Stimulated activated CD4-positive, alpha-beta T cell treated with anti-CD3 and anti-CD28 coated beads, Interleukin-4, amount 100 ng/mL, for 24 hours (primary cell): Measurements from ENCODE around the gene ZSCAN10.

Experiments
- DNase-seq: peaks from one replicate; pipeline ENCODE4 v3.0.0-alpha.2; 2020

The ZSCAN10 gene

GRCh38 chr16:3133844-3134243 lies 34.8 kb upstream of the ZSCAN10 start:
- no peak for DNase-seq

DNA sequence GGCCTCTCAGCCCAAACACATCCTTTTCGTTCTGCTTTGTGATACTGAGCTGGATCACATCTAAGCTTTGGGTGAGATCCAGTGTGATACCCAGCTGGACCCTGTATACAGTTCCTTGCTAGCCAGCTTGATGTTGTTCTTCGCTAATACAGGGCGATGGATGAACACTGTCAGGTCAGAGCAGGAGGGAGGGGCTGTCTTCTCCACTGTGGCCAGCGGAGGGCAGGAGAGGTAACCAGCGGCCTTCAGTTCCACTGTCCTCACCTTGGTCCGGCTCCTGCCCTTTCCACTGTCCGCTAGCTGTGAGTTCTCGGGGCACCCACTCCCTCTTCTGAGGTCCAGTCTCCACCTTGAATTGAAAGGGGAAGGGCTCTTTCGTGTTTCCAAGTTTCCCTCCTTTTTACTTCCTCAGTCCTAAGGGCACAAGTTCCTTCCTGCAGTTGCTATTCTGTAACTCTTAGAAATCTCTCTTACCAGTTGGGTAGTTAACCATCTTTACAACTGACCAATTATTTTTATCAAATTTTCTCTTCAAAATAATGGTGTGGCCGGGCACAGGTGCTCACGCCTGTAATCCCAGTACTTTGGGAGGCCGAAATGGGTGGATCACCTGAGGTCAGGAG lies 32.8 kb upstream of the ZSCAN10 start:
- peak; percentile 49 for DNase-seq

- DNase-seq = peak; percentile 86
Measured at GRCh38 chr16:3129137-3130131, 30.3 kb upstream of the ZSCAN10 start.

DNA sequence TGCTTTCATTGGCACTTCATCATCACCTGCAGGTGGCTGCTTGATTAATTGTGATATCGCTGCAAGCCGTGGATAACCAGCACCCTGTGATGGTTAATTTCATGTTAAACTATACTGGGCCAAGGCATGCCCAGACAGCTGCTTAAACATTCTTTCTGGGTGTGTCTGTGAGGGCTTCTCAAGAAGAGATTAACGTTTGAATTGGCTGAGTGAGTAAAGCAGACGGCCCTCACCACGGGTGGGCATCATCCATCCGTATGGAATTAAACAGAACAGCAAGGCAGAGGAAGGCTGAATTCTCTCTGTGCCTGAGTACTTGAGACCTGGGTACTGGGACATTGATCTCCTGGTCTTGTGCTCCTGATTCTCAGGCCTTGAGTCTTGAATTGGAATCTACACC lies 28.7 kb upstream of the ZSCAN10 start:
- DNase-seq = no peak

DNA sequence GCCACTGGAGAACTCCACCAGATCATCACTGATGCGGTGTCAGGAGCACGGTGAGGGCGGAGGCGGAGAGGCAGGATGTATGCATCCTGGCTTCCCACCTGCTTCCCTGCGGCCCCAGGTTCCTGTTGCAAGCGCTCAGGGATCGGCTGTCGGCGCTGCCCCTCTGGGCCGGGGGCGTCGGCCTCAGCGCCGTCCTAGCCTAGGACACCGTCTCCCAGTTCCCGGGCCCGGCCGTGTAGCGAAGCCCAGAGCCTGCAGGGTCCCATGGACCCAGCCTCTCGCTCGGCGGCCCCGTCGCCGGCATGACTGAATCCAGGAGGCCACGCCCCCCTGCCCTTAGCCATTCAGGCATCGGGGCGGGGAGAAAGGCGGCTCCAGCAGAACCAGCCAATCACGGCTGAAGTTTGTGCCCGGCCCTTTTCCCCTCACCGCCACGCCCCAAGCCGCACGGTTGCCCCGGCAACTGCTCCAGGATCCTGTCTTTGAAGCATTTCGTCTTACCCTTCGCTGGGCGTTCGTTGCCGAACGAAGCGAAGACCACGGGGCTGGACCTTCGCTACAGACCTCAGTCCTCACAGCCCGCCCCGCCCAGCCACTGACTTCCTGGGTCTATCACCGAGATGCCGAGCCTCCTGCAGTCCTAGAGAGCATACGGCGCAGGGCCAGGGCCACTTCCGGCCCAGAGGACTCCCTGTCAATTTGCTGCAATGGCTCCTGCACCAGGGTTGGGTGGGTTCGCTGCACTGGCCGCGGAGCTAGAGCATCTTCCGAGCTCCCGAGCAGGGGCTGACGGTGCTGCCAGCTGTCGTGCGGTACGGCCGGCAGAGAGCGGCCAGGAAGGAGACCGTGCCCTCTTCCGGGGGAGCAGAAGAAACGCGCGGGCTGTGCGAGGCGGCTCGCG lies 25.1 kb upstream of the ZSCAN10 start:
- DNase-seq = peak; percentile 96

- no peak for DNase-seq
Measured at GRCh38 chr16:3122926-3123570, 24.0 kb upstream of the ZSCAN10 start.

GRCh38 chr16:3121851-3122467 lies 22.9 kb upstream of the ZSCAN10 start:
- DNase-seq = no peak

GRCh38 chr16:3120435-3120834 lies 21.3 kb upstream of the ZSCAN10 start:
- DNase-seq = no peak

DNA sequence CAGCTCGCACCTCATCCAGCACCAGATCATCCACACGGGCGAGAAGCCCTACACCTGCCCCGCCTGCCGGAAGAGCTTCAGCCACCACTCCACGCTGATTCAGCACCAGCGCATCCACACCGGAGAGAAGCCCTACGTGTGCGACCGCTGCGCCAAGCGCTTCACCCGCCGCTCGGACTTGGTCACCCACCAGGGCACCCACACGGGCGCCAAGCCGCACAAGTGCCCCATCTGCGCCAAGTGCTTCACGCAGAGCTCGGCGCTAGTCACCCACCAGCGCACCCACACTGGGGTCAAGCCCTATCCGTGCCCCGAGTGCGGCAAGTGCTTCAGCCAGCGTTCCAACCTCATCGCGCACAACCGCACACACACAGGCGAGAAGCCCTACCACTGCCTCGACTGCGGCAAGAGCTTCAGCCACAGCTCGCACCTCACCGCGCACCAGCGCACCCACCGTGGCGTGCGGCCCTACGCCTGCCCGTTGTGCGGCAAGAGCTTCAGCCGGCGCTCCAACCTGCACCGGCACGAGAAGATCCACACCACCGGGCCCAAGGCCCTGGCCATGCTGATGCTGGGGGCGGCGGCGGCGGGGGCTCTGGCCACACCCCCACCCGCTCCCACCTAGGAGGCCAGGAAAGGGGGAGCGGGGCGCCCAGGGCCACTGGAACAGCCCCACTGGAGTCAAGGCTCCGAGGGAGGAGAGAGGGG lies 20.8 kb upstream of the ZSCAN10 start:
- no peak for DNase-seq

DNA sequence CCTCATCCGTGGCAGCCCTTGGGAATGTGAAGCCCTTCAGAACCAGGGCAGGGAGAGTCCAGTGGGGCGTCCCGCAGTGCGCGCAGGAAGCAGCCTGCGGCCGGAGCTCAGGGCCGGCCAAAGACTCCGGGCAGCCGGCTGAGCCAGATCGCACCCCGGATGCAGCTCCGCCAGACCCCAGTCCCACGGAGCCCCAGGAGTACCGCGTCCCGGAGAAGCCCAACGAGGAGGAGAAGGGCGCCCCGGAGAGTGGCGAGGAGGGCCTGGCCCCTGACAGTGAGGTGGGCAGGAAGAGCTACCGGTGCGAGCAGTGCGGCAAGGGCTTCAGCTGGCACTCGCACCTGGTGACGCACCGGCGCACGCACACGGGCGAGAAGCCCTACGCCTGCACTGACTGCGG lies 20.2 kb upstream of the ZSCAN10 start:
- DNase-seq = no peak

GRCh38 chr16:3118846-3119245 lies 19.8 kb upstream of the ZSCAN10 start:
- DNase-seq = no peak

DNA sequence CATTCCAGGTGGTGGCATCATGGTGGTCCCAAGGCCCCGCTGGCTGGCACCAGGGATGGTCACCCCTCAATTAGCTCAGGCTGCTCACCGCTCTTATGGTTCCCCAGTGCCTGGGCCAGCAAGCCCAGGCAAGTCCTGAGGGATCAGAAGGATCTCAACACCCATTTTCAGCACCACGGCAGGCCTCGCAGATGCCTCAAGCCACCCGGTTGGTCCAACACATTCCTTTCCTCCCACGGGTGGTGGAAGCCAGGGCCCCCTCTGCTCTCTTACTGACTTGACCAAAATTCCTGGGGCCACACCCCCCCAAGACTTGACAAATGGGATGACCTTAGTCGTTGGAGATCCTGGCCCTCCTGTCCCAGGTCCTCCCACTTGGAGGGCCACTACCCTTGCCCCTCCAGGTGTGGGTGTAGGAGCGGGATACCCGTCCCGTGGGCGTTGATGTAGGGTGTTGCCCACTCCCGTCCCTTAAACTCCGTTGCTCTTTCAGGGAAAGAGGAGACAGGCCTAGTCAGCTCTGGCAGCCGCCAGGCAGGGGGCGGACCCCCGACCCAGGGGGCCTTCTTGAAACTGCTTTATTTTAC lies 19.2 kb upstream of the ZSCAN10 start:
- DNase-seq = no peak

- DNase-seq = no peak
Measured at GRCh38 chr16:3115561-3115960, 16.5 kb upstream of the ZSCAN10 start.

- no peak for DNase-seq
Measured at GRCh38 chr16:3115003-3115402, 15.9 kb upstream of the ZSCAN10 start.

- DNase-seq = no peak
Measured at GRCh38 chr16:3113765-3114479, 14.8 kb upstream of the ZSCAN10 start.

- no peak for DNase-seq
Measured at GRCh38 chr16:3112881-3113574, 13.9 kb upstream of the ZSCAN10 start.

GRCh38 chr16:3112058-3112880 lies 13.2 kb upstream of the ZSCAN10 start, which contains the start of gene ZNF205:
Gene ZNF205, plus strand, starts transcription at chr16:3112586. Its CDS starts 845 bp downstream, at chr16:3113431.
- no peak for DNase-seq

DNA sequence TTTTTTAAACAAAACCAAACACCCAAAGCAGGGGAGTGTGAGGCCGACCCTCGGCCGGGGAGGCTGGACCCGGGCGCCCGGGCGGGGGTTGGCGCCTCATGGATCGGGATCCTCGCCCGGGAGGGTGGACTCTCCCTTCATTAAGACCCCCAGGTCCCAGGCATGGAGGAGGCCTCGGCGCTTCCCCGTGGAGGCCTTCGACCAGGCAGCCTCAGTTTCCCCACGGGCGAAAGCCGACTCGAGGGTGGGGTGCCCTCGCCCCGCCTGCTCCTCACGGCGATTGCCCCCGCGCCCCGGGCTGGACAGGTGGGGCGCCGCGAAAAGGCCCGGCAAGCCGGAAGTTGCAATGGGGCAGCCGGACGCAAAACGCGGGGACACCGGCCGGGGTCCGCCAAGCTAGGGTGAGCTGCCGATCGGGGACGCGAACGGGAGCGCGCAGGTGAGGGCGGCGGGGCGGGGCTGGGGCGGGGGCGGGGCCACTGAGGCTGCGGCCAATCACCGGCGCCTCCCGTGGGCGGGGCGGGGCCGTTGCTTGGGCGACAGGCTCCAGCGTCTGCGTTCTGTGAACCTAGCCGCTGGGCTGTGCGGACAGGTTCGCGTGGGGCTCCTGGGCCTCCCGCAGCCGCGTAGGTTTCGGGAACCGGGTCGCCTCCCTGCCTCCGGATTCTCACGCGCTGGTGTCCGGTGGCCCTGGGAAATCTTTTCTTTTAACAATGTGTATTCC lies 7.3 kb upstream of the ZSCAN10 start:
- DNase-seq = peak; percentile 90
